ENCODE results near the gene TGM2.

DNA sequence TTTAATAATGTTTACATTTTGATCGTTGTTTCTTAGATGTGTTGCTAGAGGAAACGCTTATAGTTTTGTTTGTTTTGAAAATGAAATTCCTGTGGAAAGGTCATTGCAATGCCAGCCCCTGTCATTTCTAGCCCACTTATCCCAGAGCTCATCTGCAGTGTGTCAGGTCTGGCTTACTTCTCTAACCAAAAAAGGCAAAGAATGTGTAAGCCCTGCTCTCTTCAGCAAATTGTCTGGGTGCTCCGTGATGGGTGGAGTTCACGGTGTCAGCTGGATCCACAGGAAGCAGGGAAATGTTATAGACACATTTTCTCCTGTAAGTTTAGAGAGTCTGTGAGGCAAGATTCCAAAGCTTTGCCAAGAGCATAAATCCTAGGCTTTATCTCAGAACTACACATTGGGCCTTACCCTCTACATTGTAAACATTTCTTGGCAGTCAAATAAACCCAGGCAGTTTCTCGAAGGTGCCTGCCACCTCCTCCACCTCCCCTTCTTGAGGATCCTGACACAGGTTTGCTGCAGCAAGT lies 80.6 kb downstream of the TGM2 start:
- TF ChIP-seq CTCF (IDR thresholded peaks at IDR 0.05) (no peak), POLR2AphosphoS5 (IDR thresholded peaks at IDR 0.05; ENCODE audit: low read depth, low read length) (no peak), REST (IDR thresholded peaks at IDR 0.05; ENCODE audit: insufficient read depth in 1 of 2, low read depth in 2 of 2, low read length in 1 of 2) (no peak), SIN3A (IDR thresholded peaks at IDR 0.05; ENCODE audit: borderline replicate concordance, insufficient read depth, low read depth, low read length) (no peak)
